HG02610 (cell line): Measurements from ENCODE around the gene SPEF1.
"Not testable (repeated sequence)": the region's sequence is repeated elsewhere in the genome, so short reads cannot be mapped to it uniquely, and the experiment has no call there.

Experiments
- ATAC-seq: cut with Tn5 transposase; IDR thresholded peaks from one replicate; pipeline ENCODE4 v1.9.1; 2021; ENCODE audit warnings: mild to moderate bottlenecking, moderate library complexity; ENCODE audit not compliant: unreplicated experiment

The SPEF1 gene

GRCh38 chr20:3811467-3812258 is 30.4 kb upstream of the SPEF1 start:
- no peak for ATAC-seq

GRCh38 chr20:3808544-3808943 is 27.3 kb upstream of the SPEF1 start:
- no peak for ATAC-seq

GRCh38 chr20:3804781-3805180 is 23.5 kb upstream of the SPEF1 start:
- ATAC-seq, result no peak

- no peak for ATAC-seq
Observed at GRCh38 chr20:3804254-3804751, 23.1 kb upstream of the SPEF1 start.

- ATAC-seq, result no peak
Observed at GRCh38 chr20:3803854-3804253, 22.6 kb upstream of the SPEF1 start.

- no peak for ATAC-seq
Observed at GRCh38 chr20:3803289-3803688, 22.0 kb upstream of the SPEF1 start.

- no peak for ATAC-seq
Observed at GRCh38 chr20:3802524-3803239, 21.4 kb upstream of the SPEF1 start.

- no peak for ATAC-seq
Observed at GRCh38 chr20:3801846-3802245, 20.6 kb upstream of the SPEF1 start.

GRCh38 chr20:3801299-3801698 is 20.1 kb upstream of the SPEF1 start:
- ATAC-seq, result no peak

- ATAC-seq, result no peak
Observed at GRCh38 chr20:3800878-3801260, 19.6 kb upstream of the SPEF1 start.

GRCh38 chr20:3800256-3800877 is 19.1 kb upstream of the SPEF1 start:
- no peak for ATAC-seq

- no peak for ATAC-seq
Observed at GRCh38 chr20:3798908-3799248, 17.6 kb upstream of the SPEF1 start.

GRCh38 chr20:3798373-3798768 is 17.1 kb upstream of the SPEF1 start:
- no peak for ATAC-seq

GRCh38 chr20:3797592-3798372 is 16.5 kb upstream of the SPEF1 start:
- ATAC-seq, result no peak

GRCh38 chr20:3797226-3797545 is 15.9 kb upstream of the SPEF1 start:
- ATAC-seq, result no peak

- no peak for ATAC-seq
Observed at GRCh38 chr20:3796477-3797225, 15.4 kb upstream of the SPEF1 start.

GRCh38 chr20:3795511-3796468 is 14.5 kb upstream of the SPEF1 start, which contains the start of gene CDC25B:
Gene CDC25B (plus strand): TSS chr20:3796310. CDS start chr20:3796532, 222 bp downstream.
- peak; percentile 69 for ATAC-seq

GRCh38 chr20:3794701-3795420 is 13.6 kb upstream of the SPEF1 start:
- ATAC-seq, result no peak

GRCh38 chr20:3794168-3794567 is 12.9 kb upstream of the SPEF1 start:
- ATAC-seq, result not testable (repeated sequence)
